Stimulated activated effector memory CD8-positive, alpha-beta T cell treated with anti-CD3 and anti-CD28 coated beads, Interleukin-12 subunit alpha, Interleukin-12 subunit beta, amount 100 ng/mL, for 72 hours (primary cell): ENCODE measurements around the gene NEK11.

Source experiments
- ATAC-seq: fragments of 150-1000 bp; cut with Tn5 transposase; 2 replicates; pipeline ENCODE4 v1.10.0; 2021
- DNase-seq, 2 donors: peaks; one replicate each; pipeline ENCODE4 v3.0.0; 2021 to 2022; ENCODE audit warnings: low spot score in 2 of 2
- H3K27ac Mint-ChIP-seq: one replicate; pipeline ENCODE4 v1.8.0; 2022; ENCODE audit warnings: mild to moderate bottlenecking, mixed read lengths
- H3K36me3 Mint-ChIP-seq: one replicate; pipeline ENCODE4 v1.8.0; 2022; ENCODE audit warnings: mild to moderate bottlenecking, mixed read lengths
- H3K4me1 Mint-ChIP-seq: one replicate; pipeline ENCODE4 v1.8.0; 2022; ENCODE audit warnings: mixed read lengths
- H3K4me3 Mint-ChIP-seq: one replicate; pipeline ENCODE4 v1.8.0; 2022; ENCODE audit warnings: mild to moderate bottlenecking, mixed read lengths
- H3K9me3 Mint-ChIP-seq: one replicate; pipeline ENCODE4 v1.8.0; 2022; ENCODE audit warnings: mixed read lengths

Gene NEK11

GRCh38 chr3:131393051-131393450, 366.4 kb downstream of the NEK11 start:
- DNase-seq, result no peak
- H3K4me1 Mint-ChIP-seq, result no peaks in the 10 kb centered on the region
- no peaks in the 10 kb centered on the region for H3K9me3 Mint-ChIP-seq
- no peak overlapping the region for H3K27ac Mint-ChIP-seq
- no peak for ATAC-seq
- no peak overlapping the region for H3K4me3 Mint-ChIP-seq
- H3K36me3 Mint-ChIP-seq, result no peaks in the 10 kb centered on the region

- DNase-seq, result no peak
- Mint-ChIP-seq H3K4me1 (no peaks in the 10 kb centered on the region), H3K4me3 (no peak overlapping the region), H3K36me3 (no peaks in the 10 kb centered on the region), H3K27ac (no peak overlapping the region), H3K9me3 (no peaks in the 10 kb centered on the region)
- ATAC-seq, result no peak
These were observed 367.2 kb downstream of the NEK11 start for GRCh38 chr3:131393868-131394267.

GRCh38 chr3:131394400-131394799, 367.7 kb downstream of the NEK11 start:
- no peak for DNase-seq
- Mint-ChIP-seq H3K27ac (no peak overlapping the region), H3K9me3 (no peaks in the 10 kb centered on the region), H3K36me3 (no peaks in the 10 kb centered on the region), H3K4me3 (no peak overlapping the region), H3K4me1 (no peaks in the 10 kb centered on the region)
- ATAC-seq, result no peak

- Mint-ChIP-seq H3K4me1 (no peaks in the 10 kb centered on the region), H3K27ac (no peak overlapping the region), H3K4me3 (no peak overlapping the region), H3K36me3 (no peaks in the 10 kb centered on the region), H3K9me3 (no peaks in the 10 kb centered on the region)
- no peak for DNase-seq
- ATAC-seq, result no peak
These were observed 369.5 kb downstream of the NEK11 start for GRCh38 chr3:131396170-131396569.

GRCh38 chr3:131397889-131398288, 371.2 kb downstream of the NEK11 start:
- H3K4me1 Mint-ChIP-seq, result no peaks in the 10 kb centered on the region
- no peak overlapping the region for H3K4me3 Mint-ChIP-seq
- ATAC-seq (no peak), DNase-seq (no peak)
- H3K36me3 Mint-ChIP-seq, result no peaks in the 10 kb centered on the region
- H3K27ac Mint-ChIP-seq, result no peak overlapping the region
- no peaks in the 10 kb centered on the region for H3K9me3 Mint-ChIP-seq
